Adrenal gland (tissue), 12 donors: ENCODE results near the gene BABAM2. TPM values are rescaled to one million over a fixed set of nuclear protein-coding genes. Genes with fewer than 3 reads are reported as not detected.

ENCODE experiments used
- DNase-seq, 7 donors: peaks; one replicate each; pipeline ENCODE4 v3.0.0-alpha.2; 2019 to 2020
- H3K27ac ChIP-seq, 5 donors: fragments of 200-600 bp; sonication (generic) in 4 of 5; 1 replicate in 3 of 5; 2 replicates in 2 of 5; pipeline versions ENCODE4 v1.5.1 to v1.8.0; 2016 to 2020; ENCODE audit warnings: mild to moderate bottlenecking in 1 of 5
- H3K27me3 ChIP-seq: fragments of 200-600 bp; 2 replicates; pipeline ENCODE4 v1.8.0; 2021
- H3K36me3 ChIP-seq, 2 donors: fragments of 200-600 bp; replicated peaks in 1 of 2; 1 replicate in 1 of 2; 2 replicates in 1 of 2; pipeline versions ENCODE4 v1.5.1 to v1.8.0; 2018 to 2022
- H3K4me1 ChIP-seq, 2 donors: fragments of 200-600 bp; replicated peaks in 1 of 2; 1 replicate in 1 of 2; 2 replicates in 1 of 2; pipeline versions ENCODE4 v1.5.1 to v1.8.0; 2018 to 2021
- H3K4me3 ChIP-seq, 4 donors: fragments of 200-600 bp; sonication (generic) in 3 of 4; one replicate each; pipeline ENCODE4 v1.5.1; 2016 to 2018
- H3K9me3 ChIP-seq, 3 donors: fragments of 200-600 bp; sonication (generic) in 1 of 3; replicated peaks in 1 of 3; 1 replicate in 2 of 3; 2 replicates in 1 of 3; pipeline versions ENCODE4 v1.5.1 to v1.8.0; 2016 to 2021
- POLR2A ChIP-seq, 2 donors: fragments of 450-650 bp; IDR thresholded peaks; one replicate each; pipeline ENCODE4 v1.6.1; 2017; ENCODE audit warnings: antibody characterized with exemption in 2 of 2, mild to moderate bottlenecking in 2 of 2, moderate library complexity in 1 of 2
- WGBS, 4 donors: extraction: QIAGEN DNeasy Blood & Tissue Kit in 2 of 4; methylation state at CpG; one replicate each; pipeline versions ENCODE4 v1.1.5 to v1.1.7; 2013 to 2017; 5-methylcytosine and 5-hydroxymethylcytosine counted together
- intact Hi-C, 2 donors: fragments of 100-400 bp; cut with DNase I; formaldehyde crosslinking; loops; one replicate each; pipeline versions ENCODE4 v1.14.1 to v1.15.0; 2022 to 2023
- polyA plus RNA-seq, 3 donors: library from polyadenylated mRNA; stranded (reverse); fragments of 200-250 nt in 2 of 3; fragments of 350-450 nt in 1 of 3; fragmentation: Illumina TruSeq in 1 of 3; extraction: RNeasy Lipid Tissue Mini Kit (QIAGEN cat#74804) in 1 of 3; gene quantifications; one replicate each; pipeline ENCODE4 v1.2.3, GENCODE V29; 2013 to 2014
- total RNA-seq, 9 donors: library from RNA; depleted of rRNA in 4 of 9; stranded (reverse); fragments of >200 nt in 4 of 9; fragments of 120-200 nt in 1 of 9; fragmentation: NEBNext Ultra II Directional in 1 of 9; extraction: Animal tissue kit (Norgen Biotek cat#: 25700) in 1 of 9; gene quantifications; one replicate each; pipeline versions ENCODE4 v1.1.0 to v1.2.4, GENCODE V29; 2013 to 2023
- TF ChIP-seq, protein P1 (sequence below), 6 experiments: fragments of 450-650 bp in 4 of 6; fragments of 200-600 bp in 2 of 6; sonication (generic) in 1 of 6; IDR thresholded peaks; 1 replicate in 5 of 6; 2 replicates in 1 of 6; pipeline versions ENCODE4 v1.5.1 to v1.8.0; 2016 to 2021; ENCODE audit warnings: antibody characterized with exemption in 6 of 6, mild to moderate bottlenecking in 2 of 6, moderate library complexity in 1 of 6
- donor health status: healthy with polysubstance abuse.
- donor health status: Bipolar disorder and iron deficiency.
- donor health status: DM: yes; HTN: yes; CAD: no.
- donor health status: DM: no; HTN: no; CAD: no.
- donor health status: DM: no; HTN: no; CAD: no.
- donor health status: DM: yes; HTN: yes; CAD: no.

Gene BABAM2
- total and polyA plus RNA-seq, 12 donors: 88.2 to 925 (median 357) TPM

DNA sequence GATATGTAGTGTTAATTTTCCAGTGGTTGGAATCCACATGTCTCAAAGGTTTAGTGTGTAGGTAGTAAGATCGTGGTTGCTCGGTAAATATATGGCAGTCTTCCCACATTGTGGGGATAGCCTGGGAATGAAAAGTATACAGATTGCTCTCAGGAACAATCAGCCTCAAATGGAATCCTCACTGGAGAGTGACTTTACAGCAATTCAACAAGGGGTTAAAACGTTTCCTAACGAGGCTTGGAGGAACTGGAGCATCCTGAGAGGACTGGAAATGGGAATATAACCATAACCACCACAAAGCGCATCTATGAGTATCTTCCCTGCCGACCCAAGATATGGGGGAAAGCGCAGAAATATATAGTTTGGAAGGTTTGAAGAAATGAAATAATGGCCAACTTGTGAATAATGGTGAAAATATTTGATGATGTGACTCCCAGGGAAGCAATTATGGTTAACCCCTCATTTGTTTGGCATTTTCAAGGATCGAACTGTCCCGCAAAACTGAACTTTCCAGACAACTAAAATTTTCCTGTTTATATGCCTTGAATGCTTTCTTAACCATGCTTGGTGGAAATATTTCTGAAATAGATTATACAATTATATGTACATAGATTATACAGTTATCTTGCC lies 401.4 kb downstream of the BABAM2 start:
- Histone ChIP-seq H3K4me1 (peaks cover 0 to 7% of the 10 kb centered on the region in 2 donors), H3K27me3 (no peaks in the 10 kb centered on the region), H3K27ac (no peak overlapping the region), H3K9me3 (no peaks in the 10 kb centered on the region), H3K4me3 (no peak overlapping the region), H3K36me3 (no peaks in the 10 kb centered on the region)
- intact Hi-C loops: no loop called here
- TF ChIP-seq, protein P1, sequence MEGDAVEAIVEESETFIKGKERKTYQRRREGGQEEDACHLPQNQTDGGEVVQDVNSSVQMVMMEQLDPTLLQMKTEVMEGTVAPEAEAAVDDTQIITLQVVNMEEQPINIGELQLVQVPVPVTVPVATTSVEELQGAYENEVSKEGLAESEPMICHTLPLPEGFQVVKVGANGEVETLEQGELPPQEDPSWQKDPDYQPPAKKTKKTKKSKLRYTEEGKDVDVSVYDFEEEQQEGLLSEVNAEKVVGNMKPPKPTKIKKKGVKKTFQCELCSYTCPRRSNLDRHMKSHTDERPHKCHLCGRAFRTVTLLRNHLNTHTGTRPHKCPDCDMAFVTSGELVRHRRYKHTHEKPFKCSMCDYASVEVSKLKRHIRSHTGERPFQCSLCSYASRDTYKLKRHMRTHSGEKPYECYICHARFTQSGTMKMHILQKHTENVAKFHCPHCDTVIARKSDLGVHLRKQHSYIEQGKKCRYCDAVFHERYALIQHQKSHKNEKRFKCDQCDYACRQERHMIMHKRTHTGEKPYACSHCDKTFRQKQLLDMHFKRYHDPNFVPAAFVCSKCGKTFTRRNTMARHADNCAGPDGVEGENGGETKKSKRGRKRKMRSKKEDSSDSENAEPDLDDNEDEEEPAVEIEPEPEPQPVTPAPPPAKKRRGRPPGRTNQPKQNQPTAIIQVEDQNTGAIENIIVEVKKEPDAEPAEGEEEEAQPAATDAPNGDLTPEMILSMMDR (IDR thresholded peaks at IDR 0.05): no peak
- no peak for TF ChIP-seq POLR2A (IDR thresholded peaks at IDR 0.05)
- 90 to 95% (median 93%) methylated on average over 9 of the region's 9 CpGs for WGBS, 4 donors
- no peak for DNase-seq

DNA sequence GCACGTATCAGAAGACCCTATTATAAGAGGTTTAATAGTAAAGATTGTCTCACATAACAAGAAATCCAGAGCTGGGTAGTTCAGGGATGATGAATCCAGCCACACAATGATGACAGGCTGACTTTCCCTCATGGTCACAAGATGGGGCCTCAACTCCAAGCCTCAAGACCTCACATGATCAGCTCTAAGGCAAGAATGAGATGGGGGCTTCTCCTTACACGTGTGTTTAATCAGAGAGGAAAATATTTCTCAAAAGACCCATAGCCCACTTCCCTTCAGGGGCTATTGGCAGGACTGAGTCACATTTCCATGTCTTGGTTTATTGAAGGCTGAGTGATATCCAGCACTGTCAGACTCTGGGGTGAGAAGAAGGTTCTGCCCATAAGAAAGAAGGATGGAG lies 402.0 kb downstream of the BABAM2 start:
- no peak for DNase-seq
- TF ChIP-seq, protein P1 (IDR thresholded peaks at IDR 0.05): no peak
- no peak for TF ChIP-seq POLR2A (IDR thresholded peaks at IDR 0.05)
- Histone ChIP-seq H3K4me1 (peaks cover 0 to 1% of the 10 kb centered on the region in 2 donors), H3K36me3 (no peaks in the 10 kb centered on the region), H3K27me3 (no peaks in the 10 kb centered on the region), H3K4me3 (no peak overlapping the region), H3K27ac (no peak overlapping the region), H3K9me3 (no peaks in the 10 kb centered on the region)
- 84 to 92% (median 90%) methylated on average over 2 of the region's 2 CpGs for WGBS, 4 donors
- intact Hi-C loops: no loop called here

DNA sequence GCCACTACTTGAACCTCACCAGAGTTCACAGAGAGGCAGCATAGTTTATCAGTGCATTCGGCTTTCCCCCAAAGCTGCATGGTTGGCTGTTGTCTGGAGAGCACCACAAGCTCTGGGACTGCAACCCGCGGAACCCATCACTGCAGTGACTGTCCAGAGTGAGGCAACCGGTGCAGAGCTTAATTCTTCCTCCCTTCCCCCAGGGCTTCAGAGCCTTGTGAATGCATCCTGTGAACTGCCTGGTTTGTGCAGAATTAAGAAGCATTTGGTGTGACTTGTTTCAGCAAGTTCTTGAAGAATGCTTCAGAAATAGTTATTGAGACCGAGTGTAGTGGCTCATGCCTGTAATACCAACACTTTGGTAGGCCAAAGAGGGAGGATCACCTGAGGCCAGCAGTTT lies 402.9 kb downstream of the BABAM2 start:
- Histone ChIP-seq H3K4me1 (no peaks in the 10 kb centered on the region), H3K27me3 (no peaks in the 10 kb centered on the region), H3K36me3 (peaks cover 0 to 5% of the 10 kb centered on the region in 2 donors), H3K27ac (no peak overlapping the region), H3K4me3 (no peak overlapping the region), H3K9me3 (no peaks in the 10 kb centered on the region)
- WGBS, 4 donors: 71 to 82% (median 73%) methylated on average over 2 to 5 of the region's 5 CpGs
- TF ChIP-seq, protein P1 (IDR thresholded peaks at IDR 0.05): no peak
- no peak for TF ChIP-seq POLR2A (IDR thresholded peaks at IDR 0.05)
- intact Hi-C loops: no loop called here
- DNase-seq: no peak

DNA sequence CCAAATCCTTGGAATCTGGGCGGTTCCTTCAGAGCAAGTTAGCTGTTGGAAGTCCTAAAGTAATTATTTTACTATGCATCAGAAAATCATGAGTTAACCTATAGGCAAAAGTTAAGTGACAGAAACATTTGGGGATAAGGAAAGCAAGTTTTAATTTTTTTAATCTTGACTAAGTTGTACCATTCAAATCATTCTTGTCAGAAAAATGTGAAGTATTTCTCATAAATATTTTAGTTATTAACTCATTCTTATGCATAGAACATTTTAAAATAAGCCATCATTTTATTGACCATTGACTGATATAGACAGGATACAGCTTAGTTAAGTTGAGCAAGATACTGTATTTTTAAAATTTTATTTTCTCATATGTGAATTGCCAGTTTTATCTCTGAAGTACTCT lies 403.9 kb downstream of the BABAM2 start:
- WGBS, 4 donors: 96 to 100% (median 99%) methylated on average over 1 of the region's 1 CpG
- intact Hi-C loops: no loop called here

More for the DNA sequence above, 403.9 kb downstream of the BABAM2 start:
- H3K27me3 ChIP-seq: no peaks in the 10 kb centered on the region
- H3K27ac ChIP-seq: no peak overlapping the region
- no peak overlapping the region for H3K4me3 ChIP-seq
- TF ChIP-seq POLR2A (IDR thresholded peaks at IDR 0.05): no peak
- TF ChIP-seq, protein P1 (IDR thresholded peaks at IDR 0.05): no peak
- H3K4me1 ChIP-seq: no peaks in the 10 kb centered on the region
- H3K9me3 ChIP-seq: no peaks in the 10 kb centered on the region
- DNase-seq: no peak
- peaks cover 0 to 13% of the 10 kb centered on the region in 2 donors for H3K36me3 ChIP-seq
